GM19395 (cell line): Measurements from ENCODE around the gene FANCG.

Experiments used
- ATAC-seq: cut with Tn5 transposase; IDR thresholded peaks from one replicate; pipeline ENCODE4 v1.9.1; 2021; ENCODE audit warnings: mild to moderate bottlenecking, moderate library complexity; ENCODE audit not compliant: unreplicated experiment

FANCG gene

DNA sequence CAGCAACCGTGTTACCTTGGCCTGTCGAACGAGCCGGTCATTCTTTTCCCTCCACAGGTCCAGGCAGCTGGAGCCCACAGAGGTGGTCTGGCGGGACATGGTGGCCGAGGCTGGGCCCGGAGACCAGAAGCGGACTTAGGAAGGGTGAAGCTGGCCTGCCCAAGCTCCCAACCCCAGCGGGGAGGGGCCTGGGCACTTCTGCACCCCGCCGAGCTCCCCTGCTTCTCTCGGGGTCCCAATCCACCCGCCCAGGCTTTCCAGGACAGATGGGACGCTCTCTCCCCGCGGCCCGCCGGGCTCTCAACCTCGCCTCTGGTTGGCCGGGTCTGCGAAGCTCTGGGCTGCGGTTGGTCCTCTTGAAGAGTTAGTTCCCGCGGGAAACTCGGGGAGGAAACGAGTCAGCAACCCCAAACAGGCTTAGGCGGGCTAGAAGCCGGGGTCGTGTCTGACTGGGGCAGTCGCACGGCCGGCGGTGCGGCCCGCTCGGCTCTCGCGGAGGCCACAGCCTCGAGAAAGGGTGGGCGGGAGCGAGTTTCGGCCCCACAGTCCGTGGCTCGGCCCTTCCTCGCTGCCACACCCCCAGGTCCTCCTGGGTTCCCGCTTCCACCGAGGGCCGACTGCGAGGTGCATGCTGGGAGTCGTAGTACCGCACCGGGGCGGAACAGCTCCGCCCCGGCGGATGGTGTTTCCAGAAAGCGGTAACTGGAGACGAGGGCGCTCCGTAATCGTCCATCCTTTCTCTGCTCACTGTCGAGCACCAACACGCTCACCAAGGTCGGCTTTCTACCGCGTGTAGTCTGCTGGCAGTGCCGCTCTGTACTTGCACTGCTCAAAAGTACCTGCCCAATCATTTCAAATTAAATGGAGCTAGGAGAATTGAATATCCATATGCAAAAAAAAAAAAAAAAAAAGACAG is at the start of gene FANCG:
Gene FANCG, minus strand, starts transcription at position 517 of the 916 bp plus-strand sequence. Its CDS starts 418 bp downstream, at position 99.
- ATAC-seq: peak; percentile 87

DNA sequence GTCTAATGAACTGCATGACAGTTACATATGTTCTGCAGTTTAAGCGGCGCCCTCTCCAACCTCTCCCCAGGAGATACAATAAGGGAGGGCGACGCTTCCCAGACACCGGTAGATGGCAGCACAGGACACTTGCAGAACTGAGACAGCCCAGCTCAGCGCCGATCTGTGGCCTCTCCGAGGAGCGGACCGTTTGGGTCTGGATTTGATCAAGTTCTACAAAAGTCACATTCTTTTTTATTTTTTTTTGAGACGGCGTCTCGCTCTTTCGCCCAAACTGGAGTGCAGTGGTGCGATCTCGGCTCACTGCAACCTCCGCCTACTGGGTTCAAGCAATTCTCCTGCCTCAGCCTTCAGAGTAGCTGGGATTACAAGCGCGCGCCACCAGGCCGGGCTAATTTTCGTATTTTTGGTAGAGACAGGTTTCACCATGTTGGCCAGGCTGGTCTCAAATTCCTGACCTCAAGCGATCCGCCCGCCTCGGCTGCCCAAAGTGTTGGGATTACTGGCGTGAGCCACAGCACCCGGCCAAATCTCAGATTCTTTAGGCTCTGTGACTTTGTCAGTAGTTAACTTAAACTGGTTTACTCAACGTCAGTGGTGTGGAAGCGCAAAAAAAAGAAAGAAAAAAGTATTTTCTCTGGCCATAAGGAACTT is 37.3 kb upstream of the FANCG start:
- ATAC-seq: peak; percentile 53

DNA sequence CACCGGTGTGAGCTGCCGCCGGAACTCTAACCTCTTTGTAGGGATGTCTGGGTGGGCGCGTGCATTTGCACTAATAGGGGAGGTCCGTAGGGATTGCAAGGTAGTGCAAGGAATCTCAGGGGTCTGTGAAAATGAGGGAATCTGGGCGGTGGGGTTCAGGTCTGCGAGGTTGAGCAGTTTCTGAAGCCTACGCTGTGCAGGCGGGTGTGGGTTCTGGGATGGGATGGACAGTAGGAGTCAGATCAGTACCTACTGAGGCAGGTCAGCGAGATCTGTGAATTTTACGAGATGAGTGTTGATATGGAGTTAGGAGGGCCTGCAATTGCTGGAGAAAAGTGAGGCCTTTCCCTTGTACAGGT is 36.8 kb upstream of the FANCG start:
- no peak for ATAC-seq

DNA sequence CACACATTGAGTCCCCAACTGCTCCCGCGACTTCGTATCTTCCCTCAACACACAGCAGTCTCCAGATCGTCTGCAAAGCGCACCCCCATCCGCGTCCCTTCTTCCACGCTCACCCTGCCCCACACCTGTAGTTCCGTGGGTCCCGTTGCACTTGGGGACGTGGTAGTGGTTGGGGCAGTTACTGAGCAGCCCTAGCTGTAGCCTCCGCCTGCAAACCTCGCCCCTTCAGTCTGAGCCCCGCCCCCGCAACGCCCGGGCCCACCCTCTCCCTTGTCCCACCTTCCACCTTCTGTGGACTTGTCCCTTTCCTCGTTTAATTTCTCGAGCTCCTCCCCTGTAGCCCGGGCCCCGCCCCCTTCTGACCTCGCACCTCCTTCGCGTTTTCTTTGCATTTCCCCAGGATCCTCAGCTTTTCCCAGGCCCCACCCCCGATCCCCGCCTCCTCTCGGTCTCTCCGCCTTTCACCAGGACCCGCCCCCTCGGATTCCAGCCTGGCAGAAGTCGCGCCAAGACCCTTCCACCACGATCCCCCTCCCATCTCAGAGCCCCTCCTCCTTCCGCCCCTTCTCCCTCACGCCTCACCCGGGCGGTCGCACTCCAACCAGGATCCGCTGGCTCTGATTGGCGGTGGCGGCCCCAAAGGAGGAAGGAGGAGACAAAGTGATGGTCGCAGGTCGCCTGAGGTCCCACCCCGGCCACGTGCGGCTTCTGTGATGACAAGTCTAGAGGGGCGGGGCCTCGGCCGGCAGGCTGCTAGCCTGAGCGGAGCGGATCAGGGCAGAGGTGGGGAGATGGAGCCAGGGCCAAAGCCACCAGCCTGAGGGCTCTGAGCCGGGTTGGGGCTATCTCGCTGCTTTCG is 36.2 kb upstream of the FANCG start, which contains the start of gene ATOSB:
Gene ATOSB, minus strand, starts transcription at position 183 of the 859 bp plus-strand sequence. CDS start 7,588 bp downstream, outside the sequence.
- ATAC-seq: peak; percentile 64

DNA sequence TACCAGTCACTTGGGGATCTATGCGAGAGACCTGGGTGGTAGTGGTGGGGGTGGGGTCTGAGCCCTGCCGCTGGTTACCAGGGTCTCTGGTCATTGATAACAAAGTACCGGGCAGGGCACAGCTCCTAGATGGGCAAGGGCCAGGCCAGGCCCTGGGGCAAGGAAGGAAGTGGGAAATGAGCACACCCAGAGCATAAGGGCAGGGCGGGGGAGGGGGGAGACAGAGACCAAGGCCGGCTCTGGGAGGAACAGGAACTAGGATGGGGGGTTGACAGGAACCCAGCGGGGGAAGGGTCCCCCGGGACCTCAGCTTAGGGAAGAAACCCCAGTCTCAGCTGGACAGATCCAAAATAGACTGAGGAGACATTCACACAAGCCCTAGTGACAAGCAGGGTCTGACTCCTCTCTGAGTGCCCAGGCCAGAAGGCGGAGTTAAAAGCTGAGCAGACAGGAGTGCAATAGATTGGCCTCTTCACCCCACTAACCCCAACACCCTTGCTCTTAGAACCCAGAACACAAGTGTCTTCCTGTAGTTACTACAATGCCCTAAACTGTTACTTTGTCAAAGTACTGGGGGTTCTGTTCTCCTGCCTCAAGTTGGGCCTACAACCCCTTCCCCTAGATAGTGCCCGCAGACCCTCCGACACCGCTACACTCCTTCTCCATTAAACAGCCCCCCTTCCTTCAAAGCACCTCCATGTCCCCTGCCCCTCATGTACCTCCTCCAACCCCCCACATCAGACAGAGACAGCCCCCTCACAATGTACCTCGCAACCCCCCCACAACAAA is 35.3 kb upstream of the FANCG start:
- ATAC-seq: no peak

DNA sequence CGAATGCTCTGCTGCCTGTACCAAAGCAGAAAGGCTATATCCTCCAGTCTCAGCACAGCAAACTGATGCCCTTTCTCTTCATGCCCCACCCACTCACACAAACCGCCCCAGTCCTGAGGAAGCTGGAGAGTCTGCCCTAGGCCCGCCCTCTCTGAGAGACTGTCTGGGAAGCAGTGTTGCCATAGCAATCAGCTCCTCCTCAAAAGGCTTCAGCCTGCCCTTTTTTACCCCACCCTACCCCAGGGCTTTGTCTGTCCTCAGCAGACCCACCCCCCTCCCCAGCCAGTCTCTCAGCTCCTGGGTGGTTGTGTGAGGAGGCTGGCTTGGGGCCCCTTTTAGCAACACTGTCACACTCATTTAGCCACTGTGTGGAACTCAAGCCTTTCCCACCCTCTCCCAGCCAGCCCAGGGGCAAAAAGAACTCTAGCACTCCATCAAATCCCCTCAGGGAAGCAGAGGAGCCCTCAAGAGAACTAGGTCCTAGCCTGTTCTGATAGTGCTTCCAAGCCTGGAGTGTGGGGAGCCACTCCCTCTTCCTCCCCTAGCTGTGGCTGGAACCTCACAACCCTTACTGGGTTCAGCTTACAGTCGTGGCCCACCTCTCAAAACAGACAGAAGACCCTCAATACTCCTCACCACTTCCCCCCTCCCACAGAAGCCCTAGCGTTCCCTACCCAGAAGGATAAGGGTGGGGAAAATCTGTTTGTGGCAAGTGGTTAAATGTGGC is 34.5 kb upstream of the FANCG start:
- ATAC-seq: no peak

DNA sequence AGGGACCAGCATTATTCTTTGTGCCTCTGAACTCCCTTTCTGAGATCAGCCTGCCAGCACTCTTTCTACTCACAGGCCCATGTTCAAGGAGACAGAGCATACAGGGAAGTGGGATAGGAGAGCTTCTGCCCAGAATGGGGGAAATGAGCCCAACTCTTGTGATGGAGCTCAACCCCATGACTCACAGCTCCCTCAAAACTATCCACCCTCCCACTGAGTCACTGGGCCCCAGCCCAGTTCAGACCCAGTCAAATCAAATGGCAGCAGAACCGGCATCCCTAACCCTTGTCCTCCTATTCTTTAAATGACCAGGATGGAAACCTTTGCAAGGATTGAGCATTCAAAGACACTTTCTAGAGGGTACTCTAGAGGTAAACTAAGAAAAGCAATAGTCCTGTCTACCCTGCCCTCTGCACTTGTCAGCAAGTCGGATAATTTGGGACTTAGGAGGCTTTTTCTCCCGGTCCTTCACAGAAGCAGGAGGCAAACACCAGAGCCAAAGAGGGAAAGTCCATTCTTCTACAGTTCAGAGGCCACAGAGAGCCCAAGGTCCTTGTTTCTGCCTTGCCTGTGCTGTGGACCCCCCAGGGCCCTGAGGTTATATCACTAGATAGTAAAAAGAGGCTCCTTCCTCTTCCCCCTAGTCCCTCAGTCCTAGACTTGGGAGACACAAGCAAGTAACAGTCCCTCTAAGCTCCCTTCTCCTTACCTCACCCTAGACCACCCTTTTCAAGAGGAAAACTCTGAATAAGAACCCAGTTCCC is 32.7 kb upstream of the FANCG start:
- no peak for ATAC-seq

DNA sequence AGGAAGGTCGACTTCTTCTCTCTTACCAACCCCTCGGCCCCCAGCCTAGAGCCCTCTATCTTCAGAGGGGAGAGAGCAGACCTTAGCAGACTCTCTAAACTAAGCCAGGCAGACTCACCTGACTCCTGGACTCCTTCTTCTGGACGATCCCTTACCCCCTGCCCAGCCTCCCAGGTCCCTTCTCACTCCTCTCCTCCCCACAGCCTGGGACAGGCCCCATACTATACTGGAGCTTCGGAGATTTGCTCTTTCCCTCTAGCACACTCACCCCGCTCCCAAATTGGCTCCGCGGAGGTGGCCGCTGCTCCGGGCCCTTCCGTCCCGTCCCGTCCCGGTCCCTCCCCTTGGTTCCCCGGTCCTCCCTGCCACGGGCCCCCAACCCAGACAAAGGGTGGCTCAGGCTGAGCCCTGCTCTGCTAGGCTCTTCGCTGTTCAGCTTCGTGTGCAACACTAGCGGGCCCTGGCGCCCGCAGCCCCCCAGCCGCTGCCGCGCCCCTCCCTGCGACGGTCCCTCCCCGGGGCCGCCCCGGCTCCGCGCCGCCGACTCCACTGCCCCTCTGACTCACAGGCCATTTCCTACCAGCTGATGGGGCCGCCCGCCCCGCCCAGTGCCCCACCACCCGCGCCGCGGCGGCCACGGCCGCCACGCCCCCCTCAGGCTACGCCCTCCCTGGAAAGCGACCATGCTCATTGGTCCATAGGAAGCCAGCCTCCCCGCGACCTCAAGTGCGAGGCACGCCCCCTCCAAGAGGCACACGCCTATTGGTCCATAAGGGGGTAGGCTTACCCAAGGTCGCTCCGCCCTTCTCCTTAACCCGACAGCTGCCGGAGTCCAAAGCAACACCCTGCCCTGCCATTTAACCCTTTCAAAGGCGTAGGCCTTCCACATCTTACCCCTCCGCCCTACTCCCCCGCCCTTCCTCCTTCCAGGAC is 31.5 kb upstream of the FANCG start:
- ATAC-seq: peak; percentile 70

DNA sequence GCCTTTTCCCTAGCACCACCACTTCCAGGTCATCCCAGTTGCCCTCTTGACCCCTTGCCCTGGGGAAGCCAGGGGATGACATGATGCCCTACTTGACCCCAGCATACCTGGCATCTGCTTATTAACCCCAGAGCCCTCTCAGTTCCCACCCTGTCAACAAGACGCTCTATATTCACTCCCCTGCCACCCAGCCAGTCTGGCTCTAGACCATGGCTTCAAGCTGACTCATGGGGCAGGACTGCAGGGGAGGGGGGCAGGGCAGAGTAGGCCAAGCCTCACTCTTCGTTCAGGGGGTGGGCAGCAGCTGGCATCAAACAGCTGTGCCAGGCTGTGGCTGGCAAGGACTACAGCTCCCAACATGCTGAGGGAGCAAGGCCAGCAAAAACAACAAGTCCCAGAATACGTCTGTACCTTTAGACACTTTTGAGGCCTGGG is 30.6 kb upstream of the FANCG start:
- ATAC-seq: no peak

DNA sequence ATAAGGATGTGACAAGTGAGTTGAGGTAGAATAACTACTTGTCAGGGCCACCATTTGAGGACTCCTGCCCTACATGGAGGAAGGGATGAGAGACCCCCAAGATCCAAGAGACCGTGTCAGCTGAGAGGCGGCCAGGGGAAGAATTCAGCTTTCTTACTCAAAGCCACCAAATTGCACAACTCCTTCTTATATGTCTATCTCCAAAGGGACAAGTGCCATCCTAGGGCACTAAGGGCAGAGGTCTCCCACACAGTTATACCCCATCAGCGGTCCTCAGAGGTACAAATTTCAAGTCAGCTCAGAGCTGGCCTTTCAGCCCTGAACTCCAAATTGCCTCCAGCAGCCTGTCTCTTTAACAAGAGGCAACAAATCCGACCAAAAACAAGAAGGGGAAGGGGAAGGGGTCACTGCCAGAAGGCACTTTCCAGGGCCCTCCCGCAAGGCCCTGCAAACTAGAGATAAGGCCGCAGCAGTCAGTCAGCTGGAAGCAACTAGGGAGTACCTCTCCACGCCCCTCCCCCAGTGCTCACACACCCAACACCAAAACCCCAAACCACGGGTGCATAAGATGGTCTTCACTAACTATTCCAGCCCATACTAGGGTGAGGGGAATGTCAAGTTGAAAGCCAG is 29.3 kb upstream of the FANCG start:
- ATAC-seq: no peak

DNA sequence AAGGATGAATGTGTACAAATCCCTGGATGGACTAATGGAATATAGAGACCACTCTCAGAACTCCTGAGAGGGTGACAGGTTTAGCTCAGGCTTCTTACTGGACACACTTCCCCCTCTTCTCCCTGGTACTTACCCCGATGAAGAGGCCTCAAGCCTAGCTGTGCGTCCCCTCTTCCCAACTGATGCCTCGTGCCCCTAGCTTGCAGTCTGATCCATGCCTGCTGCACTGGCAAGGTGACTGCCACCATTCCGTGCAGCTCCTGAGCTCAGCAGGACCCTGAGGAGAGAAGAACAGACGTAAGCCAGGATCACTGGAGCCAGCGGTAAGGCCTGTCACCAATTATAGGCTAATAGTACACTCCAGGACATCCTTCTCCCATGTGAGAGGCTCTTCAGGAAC is 28.7 kb upstream of the FANCG start:
- no peak for ATAC-seq

DNA sequence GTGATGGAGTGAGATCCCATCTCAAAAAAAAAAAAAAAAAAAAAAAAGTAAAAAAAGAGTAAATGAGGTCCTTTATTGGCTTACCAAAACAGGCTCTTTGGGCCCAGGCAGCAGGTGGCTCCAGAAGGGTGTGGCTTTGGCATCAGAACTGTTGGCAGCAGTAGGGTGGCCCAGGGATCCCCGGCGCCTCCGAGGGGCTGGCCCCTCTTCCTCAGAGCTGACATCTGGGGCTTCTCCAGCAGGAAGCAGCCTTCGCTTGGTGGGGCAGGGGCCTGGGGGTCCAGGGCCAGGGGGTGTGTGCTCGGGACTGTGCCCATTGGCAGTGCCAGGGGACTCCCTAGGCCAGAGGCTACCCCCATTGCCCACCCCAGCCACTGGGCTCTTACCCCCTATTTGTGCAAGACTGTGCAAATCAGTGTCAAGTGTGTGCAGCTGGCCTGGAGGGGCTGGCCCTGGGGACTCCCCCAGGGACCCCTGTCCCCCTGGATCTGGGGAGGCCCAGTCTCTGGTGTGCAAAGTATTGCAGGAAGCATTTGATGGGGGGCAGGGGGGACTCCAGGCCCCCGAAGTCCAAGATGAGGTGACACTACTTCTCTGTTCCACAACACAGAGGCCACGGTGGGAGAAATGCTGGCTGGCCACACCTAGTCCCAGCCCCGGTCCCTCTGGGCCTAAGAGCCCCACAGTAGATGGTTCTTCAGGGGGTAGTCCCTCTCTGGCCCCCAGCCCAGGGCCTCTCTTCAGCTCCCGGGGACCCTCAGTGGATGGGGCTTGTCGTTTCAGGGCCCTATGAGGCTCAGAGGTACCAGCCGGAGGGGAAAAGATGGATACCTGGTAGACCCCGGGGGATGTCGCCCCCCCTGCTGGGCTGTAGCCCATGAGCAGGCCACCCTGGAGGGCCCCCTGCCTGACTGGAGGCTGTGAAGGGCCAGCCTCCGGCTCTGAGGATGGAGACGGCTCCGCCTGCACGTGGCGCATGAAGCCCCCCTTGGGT is 27.9 kb upstream of the FANCG start:
- no peak for ATAC-seq

DNA sequence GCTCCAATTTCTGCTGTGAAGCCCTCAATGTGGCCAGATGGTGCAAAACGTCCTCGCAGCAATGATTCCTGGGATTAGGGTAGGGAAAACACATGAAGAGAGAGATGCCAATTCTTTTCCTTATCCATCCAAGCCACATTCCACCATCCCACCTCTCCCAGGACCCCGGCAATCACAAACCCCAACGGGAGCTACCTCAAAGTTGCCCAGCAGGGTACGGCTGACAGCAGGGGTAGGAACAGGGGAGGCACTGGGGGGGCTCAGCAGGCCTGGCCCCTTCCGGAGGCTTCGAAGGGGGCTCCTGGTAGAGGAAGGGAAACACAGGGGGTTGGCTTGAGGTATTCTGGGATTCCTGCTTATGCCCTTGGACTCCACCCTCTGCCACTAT is 26.6 kb upstream of the FANCG start:
- no peak for ATAC-seq

DNA sequence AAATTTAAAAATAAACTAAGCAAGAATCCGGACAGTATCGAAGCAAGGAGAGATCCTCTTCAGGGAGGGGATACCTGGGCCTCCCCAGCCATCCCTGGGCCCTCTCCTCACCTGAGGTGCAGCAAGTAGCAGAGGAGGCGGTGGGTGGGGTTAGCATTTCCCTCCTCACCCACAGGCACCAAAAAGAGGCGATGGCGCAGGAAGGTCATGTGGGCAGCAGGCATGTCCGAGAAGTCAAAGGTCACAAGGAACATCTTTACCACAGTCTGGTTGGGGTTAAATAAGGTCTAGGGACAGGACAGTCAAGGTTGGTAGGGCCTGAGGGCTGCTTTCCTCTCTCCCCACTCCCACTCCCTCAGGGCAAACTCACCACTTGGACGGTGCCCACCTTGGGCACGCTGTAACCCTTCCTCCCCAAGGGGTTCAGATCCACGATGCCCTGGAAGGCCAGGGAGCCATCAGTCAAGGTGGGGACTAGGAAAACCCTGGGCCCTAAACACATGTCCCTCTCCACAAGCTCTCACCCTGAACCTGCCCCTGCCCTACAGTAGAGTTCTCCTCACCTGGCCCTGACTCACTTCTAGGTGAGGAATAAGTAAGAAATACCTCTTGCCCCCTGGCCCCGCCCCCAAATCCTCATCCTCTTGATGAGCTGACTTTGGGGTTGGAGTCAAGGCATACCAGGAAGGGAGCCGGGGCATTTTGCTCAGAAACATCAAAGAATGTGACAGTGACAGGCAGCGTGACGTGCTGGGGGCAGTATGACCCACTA is 26.0 kb upstream of the FANCG start:
- ATAC-seq: no peak

DNA sequence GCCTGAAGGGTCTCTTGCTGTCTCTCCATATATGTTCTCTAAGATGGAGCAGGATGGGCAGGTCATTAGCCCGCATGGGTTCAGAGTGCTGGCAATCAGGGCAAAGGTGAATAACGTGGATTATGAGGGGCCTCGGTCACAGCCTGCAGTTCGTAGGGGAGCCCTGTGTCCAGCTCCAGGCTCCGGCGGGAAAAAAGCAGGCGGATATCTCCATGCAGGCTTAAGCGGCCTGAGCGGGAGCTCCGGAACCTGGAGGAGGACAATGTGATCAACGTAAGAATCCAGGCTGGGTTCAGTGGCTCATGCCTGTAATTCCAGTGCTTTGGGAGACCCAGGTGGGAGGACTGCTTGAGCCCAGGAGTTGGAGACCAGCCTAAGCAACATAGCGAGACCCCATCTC is 25.4 kb upstream of the FANCG start:
- ATAC-seq: no peak

DNA sequence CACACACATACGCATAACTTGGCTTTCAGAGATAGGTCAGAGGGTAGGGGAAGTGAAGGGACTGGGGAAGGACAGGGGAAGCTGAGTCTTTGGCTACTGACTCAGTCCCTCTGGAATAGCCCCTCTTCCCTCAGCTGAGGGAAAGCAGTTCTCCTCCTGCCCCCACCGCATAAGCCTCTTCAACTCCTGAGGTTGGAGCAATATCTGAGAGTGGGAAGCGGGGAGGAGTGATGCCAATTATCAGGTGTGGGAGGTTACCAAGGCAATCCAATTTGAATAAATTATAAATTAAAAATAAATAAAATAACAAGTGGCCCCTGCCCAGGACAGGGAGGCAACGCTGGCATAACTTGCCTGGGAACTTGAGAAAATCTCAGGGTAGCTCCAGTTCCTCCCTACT is 24.8 kb upstream of the FANCG start:
- no peak for ATAC-seq
